ENCODE measurements around the gene UBR7.

GRCh38 chr14:93171376-93171775, 35.7 kb upstream of the UBR7 start:
- TF ChIP-seq CEBPB (IDR thresholded peaks at IDR 0.05) = no peak
- TF ChIP-seq TCF12 (IDR thresholded peaks at IDR 0.05; ENCODE audit: low read depth) = no peak
- no peak for TF ChIP-seq NFIC (IDR thresholded peaks at IDR 0.05)
- TF ChIP-seq YY1 (IDR thresholded peaks at IDR 0.05; ENCODE audit: low read depth) = no peak
- TF ChIP-seq, protein P1, sequence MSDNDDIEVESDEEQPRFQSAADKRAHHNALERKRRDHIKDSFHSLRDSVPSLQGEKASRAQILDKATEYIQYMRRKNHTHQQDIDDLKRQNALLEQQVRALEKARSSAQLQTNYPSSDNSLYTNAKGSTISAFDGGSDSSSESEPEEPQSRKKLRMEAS (IDR thresholded peaks at IDR 0.05) = no peak

Data from Ishikawa (cell line).